Lower lobe of right lung (tissue), 2 donors: Measurements from ENCODE around the gene PHB1. TPM values are rescaled to one million over a fixed set of nuclear protein-coding genes. Genes with fewer than 3 reads are reported as not detected.

ENCODE experiments used
- ATAC-seq, 2 donors: fragments of 200-7000 bp; cut with Tn5 transposase; one replicate each; pipeline ENCODE4 v1.9.1; 2020 to 2022; ENCODE audit warnings: mild to moderate bottlenecking in 2 of 2, moderate library complexity in 2 of 2
- DNase-seq: peaks from one replicate; pipeline ENCODE4 v3.0.0-alpha.2; 2020
- H3K27ac ChIP-seq: fragments of 200-600 bp; one replicate; pipeline ENCODE4 v1.8.0; 2022
- H3K27me3 ChIP-seq: fragments of 200-600 bp; one replicate; pipeline ENCODE4 v1.8.0; 2022; ENCODE audit warnings: low read depth
- H3K36me3 ChIP-seq: fragments of 200-600 bp; one replicate; pipeline ENCODE4 v1.8.0; 2022; ENCODE audit warnings: mild to moderate bottlenecking
- H3K4me1 ChIP-seq: fragments of 200-600 bp; one replicate; pipeline ENCODE4 v1.8.0; 2022
- H3K4me3 ChIP-seq: fragments of 200-600 bp; one replicate; pipeline ENCODE4 v1.8.0; 2022; ENCODE audit warnings: mild to moderate bottlenecking
- H3K9me3 ChIP-seq: fragments of 200-600 bp; one replicate; pipeline ENCODE4 v1.8.0; 2022
- intact Hi-C: fragments of 100-400 bp; cut with DNase I; formaldehyde crosslinking; loops from one replicate; pipeline ENCODE4 v1.11.0; 2022
- total RNA-seq: library from RNA; stranded (reverse); fragmentation: NEBNext Ultra II Directional; extraction: Animal tissue kit (Norgen Biotek cat#: 25700); gene quantifications from one replicate; pipeline ENCODE4 v1.2.1, GENCODE V29; 2021
- TF ChIP-seq, protein P1 (sequence below): fragments of 200-600 bp; IDR thresholded peaks from one replicate; pipeline ENCODE4 v1.8.0; 2022; ENCODE audit warnings: antibody characterized with exemption, mild to moderate bottlenecking
- donor health status: DM: no; HTN: yes; CAD: no; lungs with severe emphysema.

Gene PHB1
- total RNA-seq, 1 donor from 2014 or later: 113 TPM

DNA sequence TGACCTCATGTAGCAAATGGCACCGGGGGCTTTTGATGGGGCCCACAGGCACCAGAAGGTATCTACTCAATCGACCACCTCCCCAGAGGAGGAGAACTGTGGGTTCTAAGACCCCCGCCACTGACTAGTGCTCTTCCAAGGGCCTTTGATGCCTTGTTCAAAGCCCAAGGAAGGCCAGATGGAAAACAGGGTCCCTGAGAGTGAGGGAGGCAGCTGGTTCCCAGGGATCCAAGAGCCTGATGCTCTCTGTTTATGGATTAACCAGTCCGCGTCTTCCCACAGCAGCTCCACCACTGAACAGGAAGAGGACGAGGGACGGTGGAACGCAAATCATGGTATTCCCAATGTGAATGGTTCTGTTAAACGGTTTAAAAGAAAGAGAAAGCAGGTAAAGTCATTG, 7.6 kb downstream of the PHB1 start:
- no peak for ATAC-seq
- TF ChIP-seq, protein P1, sequence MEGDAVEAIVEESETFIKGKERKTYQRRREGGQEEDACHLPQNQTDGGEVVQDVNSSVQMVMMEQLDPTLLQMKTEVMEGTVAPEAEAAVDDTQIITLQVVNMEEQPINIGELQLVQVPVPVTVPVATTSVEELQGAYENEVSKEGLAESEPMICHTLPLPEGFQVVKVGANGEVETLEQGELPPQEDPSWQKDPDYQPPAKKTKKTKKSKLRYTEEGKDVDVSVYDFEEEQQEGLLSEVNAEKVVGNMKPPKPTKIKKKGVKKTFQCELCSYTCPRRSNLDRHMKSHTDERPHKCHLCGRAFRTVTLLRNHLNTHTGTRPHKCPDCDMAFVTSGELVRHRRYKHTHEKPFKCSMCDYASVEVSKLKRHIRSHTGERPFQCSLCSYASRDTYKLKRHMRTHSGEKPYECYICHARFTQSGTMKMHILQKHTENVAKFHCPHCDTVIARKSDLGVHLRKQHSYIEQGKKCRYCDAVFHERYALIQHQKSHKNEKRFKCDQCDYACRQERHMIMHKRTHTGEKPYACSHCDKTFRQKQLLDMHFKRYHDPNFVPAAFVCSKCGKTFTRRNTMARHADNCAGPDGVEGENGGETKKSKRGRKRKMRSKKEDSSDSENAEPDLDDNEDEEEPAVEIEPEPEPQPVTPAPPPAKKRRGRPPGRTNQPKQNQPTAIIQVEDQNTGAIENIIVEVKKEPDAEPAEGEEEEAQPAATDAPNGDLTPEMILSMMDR: no peak
- intact Hi-C loops: no loop called here
- Histone ChIP-seq H3K27ac (no peak overlapping the region), H3K27me3 (no peaks in the 10 kb centered on the region), H3K4me3 (no peak overlapping the region), H3K36me3 (peaks cover 93% of the 10 kb centered on the region), H3K4me1 (peaks cover 14% of the 10 kb centered on the region), H3K9me3 (no peaks in the 10 kb centered on the region)
- DNase-seq: no peak

DNA sequence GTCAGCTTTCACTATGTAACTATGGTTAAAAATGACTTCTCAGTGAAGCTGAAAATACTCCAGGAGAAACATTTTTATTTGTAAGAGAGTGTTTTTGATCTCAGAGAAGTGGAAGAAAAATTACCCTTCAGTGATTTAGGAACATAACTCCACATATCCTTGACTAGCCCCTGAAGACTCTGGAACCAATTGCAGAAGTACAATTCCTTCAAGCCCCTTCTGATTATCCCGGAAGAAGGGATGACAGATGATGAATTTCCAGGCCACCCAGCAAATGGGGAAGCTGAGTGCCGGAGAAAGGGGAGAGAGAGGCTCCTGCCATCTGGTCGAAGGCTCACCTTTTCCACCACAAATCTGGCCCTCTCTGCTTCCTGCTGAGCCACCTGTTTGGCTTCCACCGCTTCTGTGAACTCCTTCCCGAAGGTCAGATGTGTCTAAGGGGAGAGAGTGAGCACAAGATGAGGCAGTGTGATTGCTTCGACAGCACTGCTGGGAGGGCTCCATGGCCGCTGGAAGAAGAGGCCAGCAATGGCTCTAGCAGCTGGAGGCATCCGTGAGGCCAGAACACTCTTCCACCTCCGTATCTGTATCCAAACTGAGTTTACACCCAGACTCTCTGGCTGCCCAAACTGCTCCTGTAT, 8.1 kb downstream of the PHB1 start:
- H3K4me3 ChIP-seq: no peak overlapping the region
- peaks cover 14% of the 10 kb centered on the region for H3K4me1 ChIP-seq
- H3K36me3 ChIP-seq: peaks cover 88% of the 10 kb centered on the region
- ATAC-seq (no peak), DNase-seq (no peak)
- H3K9me3 ChIP-seq: no peaks in the 10 kb centered on the region
- H3K27me3 ChIP-seq: no peaks in the 10 kb centered on the region
- TF ChIP-seq, protein P1: no peak
- H3K27ac ChIP-seq: no peak overlapping the region
- intact Hi-C loops: no loop called here

DNA sequence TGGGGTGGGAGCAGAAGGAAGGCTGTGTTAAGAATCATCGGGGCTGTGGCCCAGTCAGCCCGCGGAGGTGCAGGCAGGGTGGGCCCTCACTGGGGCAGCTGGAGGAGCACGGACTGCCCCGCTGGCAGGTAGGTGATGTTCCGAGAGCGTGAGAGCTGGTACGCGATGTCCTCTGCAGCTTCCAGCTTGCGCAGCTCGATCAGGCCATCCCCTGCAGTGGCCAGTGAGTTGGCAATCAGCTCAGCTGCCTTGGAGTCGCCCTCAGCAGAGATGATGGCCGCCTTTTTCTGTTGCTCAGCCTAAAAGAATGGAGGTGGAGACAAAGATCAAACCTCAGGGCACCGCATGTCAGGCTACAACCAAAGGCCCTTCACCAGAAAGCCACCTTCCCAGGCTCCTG, 9.8 kb downstream of the PHB1 start:
- H3K36me3 ChIP-seq: peaks cover 71% of the 10 kb centered on the region
- TF ChIP-seq, protein P1: no peak
- no peaks in the 10 kb centered on the region for H3K27me3 ChIP-seq
- intact Hi-C loops: no loop called here
- H3K4me3 ChIP-seq: no peak overlapping the region
- H3K9me3 ChIP-seq: no peaks in the 10 kb centered on the region
- H3K4me1 ChIP-seq: peaks cover 14% of the 10 kb centered on the region
- no peak for ATAC-seq
- no peak for DNase-seq
- no peak overlapping the region for H3K27ac ChIP-seq

DNA sequence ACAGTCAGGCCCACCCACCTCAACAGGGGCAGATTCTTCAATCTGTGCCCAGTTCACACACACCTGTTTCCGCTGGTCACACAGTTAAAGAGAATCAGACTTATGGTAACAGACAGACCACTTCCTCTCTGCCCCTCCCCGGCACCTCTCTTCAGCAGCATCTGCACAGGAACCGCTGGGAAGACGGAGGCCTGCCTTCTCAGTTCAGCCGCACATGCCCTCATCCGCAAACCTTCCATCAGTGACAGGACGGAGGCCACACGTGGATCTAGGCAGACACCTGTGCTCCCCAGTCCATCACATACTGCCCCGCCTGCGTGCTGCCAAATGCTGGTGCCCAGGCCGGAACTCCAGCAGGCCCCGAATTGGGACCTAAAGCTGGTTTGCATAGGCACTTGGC, 10.3 kb downstream of the PHB1 start:
- Histone ChIP-seq H3K4me3 (no peak overlapping the region), H3K9me3 (no peaks in the 10 kb centered on the region), H3K27me3 (no peaks in the 10 kb centered on the region), H3K36me3 (peaks cover 66% of the 10 kb centered on the region), H3K27ac (peak overlapping the region; percentile 69), H3K4me1 (peaks cover 14% of the 10 kb centered on the region)
- TF ChIP-seq, protein P1: no peak
- intact Hi-C loops: no loop called here
- ATAC-seq (peak in 1 of 2 donors; percentile 3), DNase-seq (no peak)

DNA sequence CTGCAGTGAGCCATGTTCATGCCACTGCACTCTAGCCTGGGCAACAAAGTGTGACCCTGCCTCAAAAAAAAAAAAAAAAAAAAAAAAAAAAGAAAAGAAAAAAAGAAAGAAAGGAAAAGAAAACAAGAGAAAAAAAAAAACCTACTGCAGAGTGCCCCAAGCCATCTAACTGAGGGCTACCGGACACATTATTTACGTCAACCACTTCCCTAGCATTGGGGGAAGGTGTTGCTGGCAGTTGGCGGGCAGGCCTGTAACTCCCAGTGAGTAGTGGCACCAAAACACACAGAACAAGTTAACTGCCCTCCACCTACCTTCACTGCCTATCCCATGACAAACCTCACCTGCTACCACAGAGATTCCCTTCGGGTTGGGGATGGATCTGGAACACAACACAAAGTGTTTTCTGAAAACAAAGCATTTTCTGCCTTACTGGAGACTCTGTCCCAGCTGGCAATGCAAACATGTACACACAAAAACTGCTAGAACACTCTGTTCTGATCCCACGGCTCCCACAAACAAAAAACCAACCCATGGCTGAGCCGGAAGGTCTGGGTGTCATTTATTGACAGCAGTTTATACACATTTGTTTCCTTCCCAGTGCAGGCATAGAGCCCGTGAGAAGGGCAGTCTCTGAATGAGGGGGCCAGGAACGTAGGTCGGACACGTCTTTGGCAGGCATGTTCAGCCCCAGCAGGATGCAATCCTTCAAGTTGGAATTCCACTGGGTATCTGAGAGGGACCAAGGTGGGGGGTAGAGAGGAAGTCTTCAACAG, 11.0 kb downstream of the PHB1 start:
- H3K36me3 ChIP-seq: peaks cover 59% of the 10 kb centered on the region
- TF ChIP-seq, protein P1: no peak
- no peak for DNase-seq

More for the DNA sequence above, 11.0 kb downstream of the PHB1 start:
- peaks cover 14% of the 10 kb centered on the region for H3K4me1 ChIP-seq
- intact Hi-C loops: no loop called here
- H3K4me3 ChIP-seq: no peak overlapping the region
- no peaks in the 10 kb centered on the region for H3K27me3 ChIP-seq
- peak in 1 of 2 donors; percentile 38 for ATAC-seq
- peak overlapping the region; percentile 69 for H3K27ac ChIP-seq
- no peaks in the 10 kb centered on the region for H3K9me3 ChIP-seq
